ENCODE results near the gene ZNF607. TPM values are rescaled to one million over a fixed set of nuclear protein-coding genes. Genes with fewer than 3 reads are reported as not detected.
A peak's percentile ranks its signal among the peaks of the same experiment; 100 is the strongest.

Gene ZNF607
- total RNA-seq, 1 donor, result 4.3 TPM

GRCh38 chr19:37654118-37654517 is 65.4 kb downstream of the ZNF607 start:
- H3K4me3 ChIP-seq (ENCODE audit: low read depth, low read length), result peak overlapping the region; percentile 88
- TF ChIP-seq, protein P1, sequence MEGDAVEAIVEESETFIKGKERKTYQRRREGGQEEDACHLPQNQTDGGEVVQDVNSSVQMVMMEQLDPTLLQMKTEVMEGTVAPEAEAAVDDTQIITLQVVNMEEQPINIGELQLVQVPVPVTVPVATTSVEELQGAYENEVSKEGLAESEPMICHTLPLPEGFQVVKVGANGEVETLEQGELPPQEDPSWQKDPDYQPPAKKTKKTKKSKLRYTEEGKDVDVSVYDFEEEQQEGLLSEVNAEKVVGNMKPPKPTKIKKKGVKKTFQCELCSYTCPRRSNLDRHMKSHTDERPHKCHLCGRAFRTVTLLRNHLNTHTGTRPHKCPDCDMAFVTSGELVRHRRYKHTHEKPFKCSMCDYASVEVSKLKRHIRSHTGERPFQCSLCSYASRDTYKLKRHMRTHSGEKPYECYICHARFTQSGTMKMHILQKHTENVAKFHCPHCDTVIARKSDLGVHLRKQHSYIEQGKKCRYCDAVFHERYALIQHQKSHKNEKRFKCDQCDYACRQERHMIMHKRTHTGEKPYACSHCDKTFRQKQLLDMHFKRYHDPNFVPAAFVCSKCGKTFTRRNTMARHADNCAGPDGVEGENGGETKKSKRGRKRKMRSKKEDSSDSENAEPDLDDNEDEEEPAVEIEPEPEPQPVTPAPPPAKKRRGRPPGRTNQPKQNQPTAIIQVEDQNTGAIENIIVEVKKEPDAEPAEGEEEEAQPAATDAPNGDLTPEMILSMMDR (IDR thresholded peaks at IDR 0.05; ENCODE audit: insufficient read depth, low read depth, low read length), result no peak
- peak; percentile 5 for DNase-seq (ENCODE audit: low read depth)

Small RNA genes lying within 50 kb of the gene (small RNA-seq; reads per million reads assigned to genes)
- gene SELENOKP1, result not detected

Other genes starting within 250 kb of the ZNF607 start
- gene ZNF793, start 212.8 kb downstream of the ZNF607 start, total RNA-seq, result 0.64 and 2.6 TPM in 2 replicates
- gene ZNF571, start 125.0 kb downstream of the ZNF607 start, total RNA-seq, result 1.6 and 2.6 TPM in 2 replicates
- 0.32 and 0.86 TPM in 2 replicates for gene ZNF540, start 124.9 kb downstream of the ZNF607 start, total RNA-seq
- gene ZFP30, start 64.3 kb downstream of the ZNF607 start, total RNA-seq, result 21.6 and 25.1 TPM in 2 replicates
- gene ZNF573, start 59.8 kb upstream of the ZNF607 start, total RNA-seq, result 4.8 and 6.0 TPM in 2 replicates
- gene WDR87, start 186.8 kb upstream of the ZNF607 start, total RNA-seq, result not detected in 2 replicates
- gene SIPA1L3, start 187.4 kb upstream of the ZNF607 start, total RNA-seq, result 19.0 and 20.3 TPM in 2 replicates